Adipocyte (in vitro differentiated cells): Measurements from ENCODE around the gene PIEZO2.

Experiments used
- DNase-seq: peaks from one replicate; pipeline ENCODE4 v3.0.0-alpha.2; 2015; ENCODE audit warnings: low read depth
- H3K27me3 ChIP-seq: replicated peaks from 2 replicates; pipeline ENCODE4 v1.7.0; 2013; ENCODE audit warnings: mild to moderate bottlenecking, low read length, moderate library complexity; ENCODE audit not compliant: control insufficient read depth, insufficient read depth
- H3K36me3 ChIP-seq: 2 replicates; pipeline ENCODE4 v1.7.0; 2013; ENCODE audit warnings: low read length, mild to moderate bottlenecking, moderate library complexity; ENCODE audit not compliant: control insufficient read depth, insufficient read depth, severe bottlenecking
- H3K4me1 ChIP-seq: 2 replicates; pipeline ENCODE4 v1.7.0; 2013; ENCODE audit warnings: mild to moderate bottlenecking, low read length, moderate library complexity; ENCODE audit not compliant: control insufficient read depth, insufficient read depth
- H3K4me3 ChIP-seq: 2 replicates; pipeline ENCODE4 v1.7.0; 2013; ENCODE audit warnings: mild to moderate bottlenecking, low read length, moderate library complexity
- H3K9ac ChIP-seq: 2 replicates; pipeline ENCODE4 v1.7.0; 2013; ENCODE audit warnings: mild to moderate bottlenecking, low read length, moderate library complexity
- H3K9me3 ChIP-seq: 2 replicates; pipeline ENCODE4 v1.7.0; 2013; ENCODE audit warnings: mild to moderate bottlenecking, low read length, moderate library complexity; ENCODE audit not compliant: control insufficient read depth

Gene PIEZO2

DNA sequence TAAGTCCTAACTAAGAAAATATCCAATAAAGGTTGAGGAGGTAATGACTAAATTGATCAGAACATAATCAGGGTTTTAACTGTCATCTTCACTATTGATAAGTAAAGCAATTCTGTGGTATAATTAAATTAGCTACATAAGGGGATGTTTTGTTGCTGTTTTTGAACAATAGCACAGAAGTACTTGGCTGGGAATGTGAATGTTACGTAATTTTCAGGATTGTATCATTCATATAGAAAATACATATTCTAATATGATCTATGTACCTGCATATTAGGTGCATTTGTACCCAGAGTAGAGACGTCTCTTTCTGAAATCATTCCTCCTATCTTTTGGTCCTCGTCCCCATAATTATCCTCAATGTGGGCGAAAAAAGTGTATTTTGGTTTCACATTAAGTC, 109.0 kb downstream of the PIEZO2 start:
- peaks cover 3% of the 10 kb centered on the region for H3K27me3 ChIP-seq
- H3K9ac ChIP-seq, result no peak overlapping the region
- DNase-seq, result no peak
- H3K9me3 ChIP-seq, result peaks cover 4% of the 10 kb centered on the region
- no peaks in the 10 kb centered on the region for H3K4me1 ChIP-seq
- H3K36me3 ChIP-seq, result no peaks in the 10 kb centered on the region
- H3K4me3 ChIP-seq, result no peak overlapping the region

GRCh38 chr18:11037533-11038240, 111.7 kb downstream of the PIEZO2 start:
- H3K4me3 ChIP-seq, result no peak overlapping the region
- peaks cover 8% of the 10 kb centered on the region for H3K27me3 ChIP-seq
- H3K4me1 ChIP-seq, result peaks cover 4% of the 10 kb centered on the region
- no peak for DNase-seq
- H3K9ac ChIP-seq, result no peak overlapping the region
- H3K36me3 ChIP-seq, result no peaks in the 10 kb centered on the region
- no peaks in the 10 kb centered on the region for H3K9me3 ChIP-seq

- Histone ChIP-seq H3K4me1 (peaks cover 4% of the 10 kb centered on the region), H3K9ac (no peak overlapping the region), H3K27me3 (peaks cover 11% of the 10 kb centered on the region), H3K9me3 (no peaks in the 10 kb centered on the region), H3K36me3 (no peaks in the 10 kb centered on the region), H3K4me3 (no peak overlapping the region)
- DNase-seq, result peak; percentile 15
Observed at GRCh38 chr18:11035814-11036495, 113.4 kb downstream of the PIEZO2 start.

DNA sequence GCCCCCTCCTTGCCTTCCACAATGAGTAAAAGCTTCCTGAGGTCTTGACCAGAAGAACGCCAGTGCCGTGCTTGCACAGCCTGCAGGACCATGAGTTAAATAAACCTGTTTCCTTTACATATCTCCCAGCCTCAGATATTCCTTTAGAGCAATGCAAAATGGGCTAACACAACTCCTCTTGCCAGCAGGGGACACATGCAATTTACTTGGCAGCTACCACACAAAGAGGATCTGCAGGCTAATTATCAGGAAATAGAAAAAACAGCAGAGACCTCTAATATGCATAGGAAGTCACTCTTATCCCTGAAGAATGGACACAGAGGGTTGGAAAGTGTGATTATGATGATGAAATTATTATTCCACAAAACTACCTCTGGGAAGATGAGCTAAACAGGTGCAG, 114.0 kb downstream of the PIEZO2 start:
- Histone ChIP-seq H3K4me1 (peaks cover 4% of the 10 kb centered on the region), H3K9me3 (no peaks in the 10 kb centered on the region), H3K36me3 (no peaks in the 10 kb centered on the region), H3K9ac (no peak overlapping the region), H3K27me3 (peaks cover 11% of the 10 kb centered on the region), H3K4me3 (no peak overlapping the region)
- DNase-seq, result no peak

- Histone ChIP-seq H3K9me3 (no peaks in the 10 kb centered on the region), H3K27me3 (peaks cover 11% of the 10 kb centered on the region), H3K4me3 (no peak overlapping the region), H3K36me3 (no peaks in the 10 kb centered on the region), H3K4me1 (peaks cover 4% of the 10 kb centered on the region), H3K9ac (no peak overlapping the region)
- no peak for DNase-seq
Observed at GRCh38 chr18:11034884-11035283, 114.5 kb downstream of the PIEZO2 start.

DNA sequence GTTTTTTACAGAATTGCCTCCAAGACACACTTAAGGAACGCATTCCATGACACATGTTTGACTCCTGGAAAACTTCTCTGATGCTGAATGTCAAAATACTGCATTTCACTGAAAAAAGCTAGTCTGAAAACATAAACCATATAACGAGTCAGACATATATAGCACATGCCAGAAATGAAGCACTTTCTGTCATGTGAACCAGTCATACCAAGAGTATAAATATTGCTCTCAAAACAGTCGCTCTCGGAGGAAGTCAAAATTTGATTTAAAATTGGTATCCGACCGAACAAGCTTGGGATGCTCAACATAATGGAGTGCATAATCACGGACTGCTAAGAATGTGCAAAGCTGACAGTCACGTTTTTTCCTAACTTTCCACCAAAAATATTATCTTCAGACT, 115.9 kb downstream of the PIEZO2 start:
- Histone ChIP-seq H3K4me1 (peaks cover 4% of the 10 kb centered on the region), H3K9ac (no peak overlapping the region), H3K9me3 (no peaks in the 10 kb centered on the region), H3K27me3 (peaks cover 11% of the 10 kb centered on the region), H3K4me3 (no peak overlapping the region), H3K36me3 (no peaks in the 10 kb centered on the region)
- no peak for DNase-seq

DNA sequence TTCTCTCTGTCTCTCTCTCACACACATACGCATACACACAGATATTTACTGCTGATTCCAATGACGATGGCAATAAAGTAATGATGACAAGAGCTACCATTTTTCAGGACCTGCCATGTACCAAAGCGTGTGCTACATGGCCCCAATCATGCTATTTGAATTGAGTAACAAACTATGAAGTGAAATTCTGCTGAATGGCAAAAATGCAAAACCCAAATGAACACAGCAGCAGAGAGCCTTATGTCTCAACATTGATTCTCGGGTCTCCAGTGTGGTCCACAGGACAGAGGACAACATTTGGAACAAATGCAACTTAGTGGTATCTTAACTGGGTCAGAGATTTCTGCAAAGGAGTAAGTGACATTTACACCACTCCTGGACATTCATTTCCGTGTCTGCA, 117.4 kb downstream of the PIEZO2 start:
- Histone ChIP-seq H3K36me3 (no peaks in the 10 kb centered on the region), H3K4me1 (peaks cover 4% of the 10 kb centered on the region), H3K4me3 (no peak overlapping the region), H3K27me3 (peaks cover 20% of the 10 kb centered on the region), H3K9me3 (no peaks in the 10 kb centered on the region), H3K9ac (no peak overlapping the region)
- no peak for DNase-seq

- Histone ChIP-seq H3K27me3 (peaks cover 31% of the 10 kb centered on the region), H3K4me3 (no peak overlapping the region), H3K9me3 (no peaks in the 10 kb centered on the region), H3K4me1 (no peaks in the 10 kb centered on the region), H3K36me3 (no peaks in the 10 kb centered on the region), H3K9ac (no peak overlapping the region)
- no peak for DNase-seq
Observed at GRCh38 chr18:11029021-11029420, 120.3 kb downstream of the PIEZO2 start.

GRCh38 chr18:11027862-11028261, 121.5 kb downstream of the PIEZO2 start:
- Histone ChIP-seq H3K36me3 (no peaks in the 10 kb centered on the region), H3K4me3 (no peak overlapping the region), H3K9ac (no peak overlapping the region), H3K4me1 (no peaks in the 10 kb centered on the region), H3K27me3 (peaks cover 26% of the 10 kb centered on the region), H3K9me3 (no peaks in the 10 kb centered on the region)
- DNase-seq, result no peak

DNA sequence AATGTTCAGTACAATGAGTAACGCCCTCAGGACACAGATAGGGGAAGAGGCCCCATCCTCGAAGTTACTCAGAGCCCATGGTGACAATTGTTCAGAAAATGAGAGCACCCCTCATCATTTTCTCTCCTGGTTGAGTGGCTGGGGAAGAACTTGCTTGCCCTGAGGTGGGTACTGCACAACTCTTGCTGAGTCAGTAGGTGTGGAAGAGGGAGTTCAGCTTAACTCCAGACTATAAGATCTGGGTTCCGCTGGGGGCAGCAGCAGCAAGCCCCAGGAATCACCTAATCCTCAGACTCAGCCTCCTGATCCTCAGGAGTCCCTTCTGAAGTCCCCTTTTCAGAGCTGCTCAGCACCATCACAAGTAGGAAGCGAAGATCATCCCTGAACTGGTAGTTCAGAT, 123.7 kb downstream of the PIEZO2 start:
- DNase-seq, result no peak
- no peak overlapping the region for H3K9ac ChIP-seq
- no peaks in the 10 kb centered on the region for H3K9me3 ChIP-seq
- peaks cover 24% of the 10 kb centered on the region for H3K27me3 ChIP-seq
- H3K4me3 ChIP-seq, result no peak overlapping the region
- no peaks in the 10 kb centered on the region for H3K36me3 ChIP-seq
- H3K4me1 ChIP-seq, result no peaks in the 10 kb centered on the region

- Histone ChIP-seq H3K9me3 (no peaks in the 10 kb centered on the region), H3K4me3 (no peak overlapping the region), H3K27me3 (peaks cover 28% of the 10 kb centered on the region), H3K36me3 (no peaks in the 10 kb centered on the region), H3K4me1 (no peaks in the 10 kb centered on the region), H3K9ac (no peak overlapping the region)
- DNase-seq, result no peak
Observed at GRCh38 chr18:11024928-11025669, 124.3 kb downstream of the PIEZO2 start.
